Gastrocnemius medialis (tissue), 4 donors: Measurements from ENCODE around the gene CLCN2. TPM values are rescaled to one million over a fixed set of nuclear protein-coding genes. Genes with fewer than 3 reads are reported as not detected.

Experiments
- ATAC-seq, 2 donors: fragments of 150-250 bp; one replicate each; pipeline ENCODE4 v1.9.1; 2016
- DNase-seq, 2 donors: peaks; one replicate each; pipeline ENCODE4 v3.0.0-alpha.2; 2019
- H3K27ac ChIP-seq, 4 donors: fragments of 200-600 bp; sonication (generic); 1 replicate in 1 of 4; 2 replicates in 3 of 4; pipeline ENCODE4 v1.5.1; 2016 to 2018; ENCODE audit warnings: mild to moderate bottlenecking in 2 of 4, moderate library complexity in 1 of 4
- H3K27me3 ChIP-seq, 3 donors: fragments of 200-600 bp; sonication (generic) in 2 of 3; 1 replicate in 1 of 3; 2 replicates in 2 of 3; pipeline versions ENCODE4 v1.5.1 to v1.6.0; 2016 to 2019; ENCODE audit warnings: mild to moderate bottlenecking in 1 of 3, moderate library complexity in 1 of 3
- H3K36me3 ChIP-seq, 2 donors: fragments of 200-600 bp; sonication (generic) in 1 of 2; one replicate each; pipeline ENCODE4 v1.5.1; 2017 to 2018
- H3K4me1 ChIP-seq, 2 donors: fragments of 200-600 bp; sonication (generic) in 1 of 2; one replicate each; pipeline ENCODE4 v1.5.1; 2016 to 2017; ENCODE audit warnings: mild to moderate bottlenecking in 2 of 2
- H3K4me3 ChIP-seq, 4 donors: fragments of 200-600 bp; sonication (generic) in 3 of 4; 1 replicate in 1 of 4; 2 replicates in 3 of 4; pipeline ENCODE4 v1.5.1; 2016 to 2019; ENCODE audit warnings: mild to moderate bottlenecking in 2 of 4
- H3K9me3 ChIP-seq, 3 donors: fragments of 200-600 bp; sonication (generic) in 2 of 3; 1 replicate in 1 of 3; 2 replicates in 2 of 3; pipeline ENCODE4 v1.5.1; 2016 to 2019
- CTCF ChIP-seq, 5 experiments: fragments of 450-650 bp in 3 of 5; fragments of 200-600 bp in 2 of 5; sonication (generic) in 2 of 5; IDR thresholded peaks in 4 of 5; conservative IDR thresholded peaks in 1 of 5; 1 replicate in 4 of 5; 2 replicates in 1 of 5; pipeline ENCODE4 v1.5.1; 2016 to 2019; ENCODE audit warnings: antibody characterized with exemption in 5 of 5, mild to moderate bottlenecking in 3 of 5, moderate library complexity in 3 of 5
- POLR2A ChIP-seq, 2 donors: fragments of 450-650 bp; IDR thresholded peaks; one replicate each; pipeline ENCODE4 v1.6.1; 2017; ENCODE audit warnings: antibody characterized with exemption in 2 of 2, mild to moderate bottlenecking in 2 of 2, moderate library complexity in 2 of 2
- in situ Hi-C, 4 donors: fragments of 200-750 bp; cut with MboI; loops; one replicate each; pipeline versions ENCODE4 v1.15.0 to v1.8.0; 2017; ENCODE audit warnings: low sequenced_read_pairs in 4 of 4
- intact Hi-C: fragments of 100-400 bp; cut with DNase I; formaldehyde crosslinking; loops from one replicate; pipeline ENCODE4 v1.15.1; 2023; ENCODE audit warnings: low total_unique reads
- total RNA-seq, 4 donors: library from RNA; depleted of rRNA; stranded (reverse); fragments of >200 nt; gene quantifications; one replicate each; pipeline versions ENCODE4 v1.1.0 to v1.2.3, GENCODE V29; 2016

Gene CLCN2
- total RNA-seq, 4 donors from 2014 or later, result 0.62 to 1.2 (median 0.92) TPM

GRCh38 chr3:184399410-184399809, 38.0 kb upstream of the CLCN2 start:
- H3K27ac ChIP-seq, result no peak overlapping the region
- in situ Hi-C loops, result no loop called here
- TF ChIP-seq CTCF (IDR thresholded peaks at IDR 0.05 in 4 of 5, conservative IDR thresholded peaks at IDR 0.05 in 1 of 5), result no peak
- no peak for TF ChIP-seq POLR2A (IDR thresholded peaks at IDR 0.05)

GRCh38 chr3:184395320-184395660, 33.9 kb upstream of the CLCN2 start:
- ATAC-seq, result peak in 1 of 2 donors; percentile 27
- intact Hi-C loops, result no loop called here

More at GRCh38 chr3:184399410-184399809, 38.0 kb upstream of the CLCN2 start:
- DNase-seq (no peak), ATAC-seq (peak in 1 of 2 donors; percentile 41)
- Histone ChIP-seq H3K27me3 (peaks cover 0 to 10% (median 0%) of the 10 kb centered on the region in 3 donors), H3K9me3 (no peaks in the 10 kb centered on the region), H3K36me3 (no peaks in the 10 kb centered on the region), H3K4me1 (no peaks in the 10 kb centered on the region), H3K4me3 (no peak overlapping the region)
- intact Hi-C loops, result no loop called here

DNA sequence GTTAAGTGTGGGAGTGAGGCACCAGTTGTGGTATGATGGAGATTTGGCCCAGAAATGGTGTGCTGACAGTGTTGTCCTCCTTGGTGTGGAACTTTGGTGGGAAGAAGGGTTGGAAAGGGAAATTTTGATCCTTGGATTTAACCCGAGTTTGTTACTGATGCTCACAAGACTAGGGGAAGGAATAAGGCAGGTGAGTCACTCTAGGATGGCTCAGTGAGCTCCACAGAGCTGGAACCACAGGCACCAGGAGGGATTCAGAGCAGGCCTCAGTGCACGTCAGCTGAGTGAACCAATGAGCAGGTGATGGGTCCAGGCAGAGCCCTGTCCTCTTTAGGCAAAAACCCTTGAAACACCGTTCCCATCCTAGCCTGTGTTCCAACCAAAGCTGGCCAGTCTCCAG, 29.9 kb upstream of the CLCN2 start:
- no peak for TF ChIP-seq POLR2A (IDR thresholded peaks at IDR 0.05)
- TF ChIP-seq CTCF (IDR thresholded peaks at IDR 0.05 in 4 of 5, conservative IDR thresholded peaks at IDR 0.05 in 1 of 5), result no peak
- H3K4me1 ChIP-seq, result no peaks in the 10 kb centered on the region
- H3K27ac ChIP-seq, result no peak overlapping the region
- no peaks in the 10 kb centered on the region for H3K27me3 ChIP-seq
- no peak overlapping the region for H3K4me3 ChIP-seq
- no peaks in the 10 kb centered on the region for H3K9me3 ChIP-seq
- no peak for DNase-seq
- in situ Hi-C loops (no loop called here), intact Hi-C loops (no loop called here)
- no peaks in the 10 kb centered on the region for H3K36me3 ChIP-seq
- ATAC-seq, result no peak

More at GRCh38 chr3:184395320-184395660, 33.9 kb upstream of the CLCN2 start:
- Histone ChIP-seq H3K9me3 (no peaks in the 10 kb centered on the region), H3K27me3 (no peaks in the 10 kb centered on the region), H3K27ac (no peak overlapping the region), H3K4me3 (no peak overlapping the region), H3K36me3 (no peaks in the 10 kb centered on the region), H3K4me1 (no peaks in the 10 kb centered on the region)
- in situ Hi-C loops, result no loop called here
- no peak for DNase-seq
- no peak for TF ChIP-seq POLR2A (IDR thresholded peaks at IDR 0.05)
- no peak for TF ChIP-seq CTCF (IDR thresholded peaks at IDR 0.05 in 4 of 5, conservative IDR thresholded peaks at IDR 0.05 in 1 of 5)

DNA sequence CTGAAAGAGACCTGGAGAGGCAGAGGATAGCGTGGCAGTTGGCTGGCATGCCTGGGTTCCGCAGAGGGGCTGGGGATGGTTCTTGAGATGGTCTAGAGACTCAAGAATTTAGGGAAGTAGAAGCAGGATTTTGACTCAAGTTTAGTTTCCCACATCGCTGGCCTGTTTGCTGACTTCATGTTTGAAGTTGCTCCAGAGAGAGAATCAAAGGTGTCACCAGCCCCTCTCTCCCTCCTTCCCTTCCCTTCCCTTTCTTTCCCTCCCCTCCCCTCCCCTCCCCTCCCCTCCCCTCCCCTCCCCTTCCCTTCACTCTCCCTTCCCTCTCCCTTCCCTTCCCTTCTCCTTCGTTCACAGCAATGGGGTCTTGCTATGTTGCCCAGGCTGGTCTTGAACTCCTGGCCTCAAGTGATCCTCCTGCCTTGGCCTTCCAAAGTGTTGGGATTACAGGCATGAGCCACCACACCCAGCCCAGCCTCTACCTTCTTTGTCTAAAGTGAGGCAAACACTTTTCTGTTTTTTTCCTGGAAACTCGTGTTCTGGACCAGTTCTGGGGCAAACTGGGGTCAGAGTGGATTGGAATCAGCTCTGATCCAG, 28.6 kb upstream of the CLCN2 start:
- Histone ChIP-seq H3K4me3 (no peak overlapping the region), H3K9me3 (no peaks in the 10 kb centered on the region), H3K36me3 (no peaks in the 10 kb centered on the region), H3K4me1 (no peaks in the 10 kb centered on the region), H3K27me3 (no peaks in the 10 kb centered on the region), H3K27ac (no peak overlapping the region)
- no peak for DNase-seq
- intact Hi-C loops, result no loop called here
- ATAC-seq, result no peak
- TF ChIP-seq POLR2A (IDR thresholded peaks at IDR 0.05), result no peak
- TF ChIP-seq CTCF (IDR thresholded peaks at IDR 0.05 in 4 of 5, conservative IDR thresholded peaks at IDR 0.05 in 1 of 5), result no peak
- in situ Hi-C loops, result no loop called here

GRCh38 chr3:184389384-184389783, 28.0 kb upstream of the CLCN2 start:
- DNase-seq (no peak), ATAC-seq (no peak)
- intact Hi-C loops, result no loop called here
- TF ChIP-seq POLR2A (IDR thresholded peaks at IDR 0.05), result no peak
- no peak for TF ChIP-seq CTCF (IDR thresholded peaks at IDR 0.05 in 4 of 5, conservative IDR thresholded peaks at IDR 0.05 in 1 of 5)
- H3K4me3 ChIP-seq, result no peak overlapping the region
- no peaks in the 10 kb centered on the region for H3K4me1 ChIP-seq
- H3K27ac ChIP-seq, result no peak overlapping the region
- H3K36me3 ChIP-seq, result no peaks in the 10 kb centered on the region
- in situ Hi-C loops, result no loop called here
- H3K9me3 ChIP-seq, result no peaks in the 10 kb centered on the region
- no peaks in the 10 kb centered on the region for H3K27me3 ChIP-seq
